Measurements from ENCODE around the gene KIF23.
A peak's percentile ranks its signal among the peaks of the same experiment; 100 is the strongest.

The KIF23 gene

GRCh38 chr15:69456208-69457166 lies 42.3 kb downstream of the KIF23 start:
- DNase-seq = no peak
- intact Hi-C loops (cut with DNase I) = no loop called here

- intact Hi-C loops (cut with DNase I) = no loop called here
- peak in 1 of 42 donors; percentile 7 for DNase-seq
These were observed 43.4 kb downstream of the KIF23 start for GRCh38 chr15:69457304-69458280.

- intact Hi-C loops (cut with DNase I) = no loop called here
- no peak for DNase-seq
These were observed 44.9 kb downstream of the KIF23 start for GRCh38 chr15:69459066-69459465.

DNA sequence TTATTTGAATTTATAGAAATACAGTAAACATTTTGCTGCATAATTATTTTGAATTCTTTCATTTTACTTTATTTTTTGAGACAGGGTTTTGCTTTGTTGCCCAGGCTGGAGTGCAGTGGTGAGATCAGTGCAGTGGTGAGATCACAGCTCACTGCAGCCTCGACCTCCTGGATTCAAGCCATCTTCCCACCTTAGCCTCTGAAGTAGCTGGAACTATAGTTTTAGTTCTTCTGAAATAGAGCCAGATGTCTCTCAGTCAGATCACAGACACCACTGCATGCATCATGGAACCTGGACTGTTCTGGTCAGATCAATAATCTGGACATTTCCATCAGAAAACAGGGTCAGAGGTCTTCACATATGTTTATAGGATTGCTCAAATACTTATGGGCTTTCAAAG lies 46.3 kb downstream of the KIF23 start:
- DNase-seq = peak in 3 of 42 donors; percentile 6 to 35 (median 17)
- intact Hi-C loops (cut with DNase I) = no loop called here

DNA sequence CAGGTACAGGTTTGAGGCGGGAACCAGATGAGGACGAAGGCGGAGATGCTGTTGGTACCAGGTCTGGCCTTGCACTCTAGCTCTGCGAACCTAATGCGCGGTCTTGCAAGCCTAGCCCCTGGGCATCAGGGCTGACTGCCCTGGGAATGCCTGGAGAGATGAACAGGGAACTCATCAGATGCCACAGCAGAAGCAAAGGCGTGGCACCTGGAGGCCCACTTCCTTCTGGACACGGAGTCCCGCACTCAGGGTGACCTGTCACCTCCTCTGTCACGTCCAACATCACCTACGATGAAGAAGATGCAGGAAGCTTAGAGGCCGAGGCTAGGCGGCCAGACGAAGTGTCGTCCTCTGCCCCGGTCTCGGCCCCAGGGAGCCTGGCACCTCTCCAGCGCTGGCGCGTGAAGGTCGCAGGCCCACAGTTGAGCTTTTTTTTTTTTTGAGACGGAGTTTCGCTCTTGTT lies 47.9 kb downstream of the KIF23 start:
- intact Hi-C loops (cut with DNase I) = no loop called here
- DNase-seq = peak in 14 of 42 donors; percentile 19 to 60 (median 38)

- peak; percentile 90 to 98 (median 95) for DNase-seq
- intact Hi-C loops (cut with DNase I) = no loop called here
These were observed 48.5 kb downstream of the KIF23 start for GRCh38 chr15:69462493-69463181.

- intact Hi-C loops (cut with DNase I) = no loop called here
- peak in 16 of 42 donors; percentile 16 to 60 (median 30) for DNase-seq
These were observed 49.1 kb downstream of the KIF23 start for GRCh38 chr15:69463182-69463756.

GRCh38 chr15:69465253-69465652 lies 51.1 kb downstream of the KIF23 start:
- intact Hi-C loops (cut with DNase I) = no loop called here

DNA sequence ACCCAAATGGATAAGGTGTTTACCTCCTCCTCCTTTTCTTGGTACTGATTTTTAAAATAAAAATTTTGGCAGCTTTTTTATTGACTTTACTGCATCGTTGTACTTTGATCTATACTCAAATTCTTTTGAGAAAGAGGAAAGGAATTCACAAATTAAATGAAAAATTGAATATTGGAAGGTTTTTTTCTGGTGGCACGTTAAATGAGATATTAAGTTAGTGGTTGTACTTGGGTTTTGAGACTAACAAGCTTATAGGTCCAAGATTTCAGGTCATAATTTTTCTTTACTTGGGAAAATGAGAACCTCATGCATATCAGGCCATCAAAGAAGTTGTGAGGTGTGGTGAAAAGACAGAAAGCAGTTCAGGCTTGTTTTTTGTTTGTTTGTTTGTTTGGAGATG lies 52.6 kb downstream of the KIF23 start:
- DNase-seq = no peak
- intact Hi-C loops (cut with DNase I) = no loop called here

More at GRCh38 chr15:69465253-69465652, 51.1 kb downstream of the KIF23 start:
- DNase-seq = no peak

DNA sequence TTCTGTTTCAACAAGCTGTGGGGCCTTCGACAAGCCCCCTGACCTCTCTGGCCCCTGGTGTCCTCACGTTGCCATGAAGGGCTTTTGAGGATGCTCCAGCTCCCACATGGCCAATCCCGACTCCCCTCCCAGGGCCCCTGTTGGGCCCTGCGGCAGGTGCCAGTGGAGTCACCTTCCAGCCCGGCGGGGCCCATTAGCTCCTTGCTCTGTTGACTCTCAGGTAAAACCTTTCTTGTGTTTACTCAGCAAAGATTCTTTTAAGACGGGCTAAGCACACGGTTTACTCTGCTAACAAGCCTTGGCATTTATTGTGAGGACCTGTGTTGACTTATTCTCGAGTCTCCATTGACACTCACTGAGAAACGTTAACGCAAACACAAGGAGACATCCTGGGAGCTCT lies 53.5 kb downstream of the KIF23 start:
- DNase-seq = peak in 2 of 42 donors; percentile 14 to 23
- intact Hi-C loops (cut with DNase I) = no loop called here

GRCh38 chr15:69468241-69469121 lies 54.3 kb downstream of the KIF23 start:
- DNase-seq = peak in 12 of 42 donors; percentile 19 to 50 (median 39)
- intact Hi-C loops (cut with DNase I) = no loop called here

- intact Hi-C loops (cut with DNase I) = no loop called here
- DNase-seq = peak in 5 of 42 donors; percentile 6 to 28 (median 13)
These were observed 55.5 kb downstream of the KIF23 start for GRCh38 chr15:69469467-69470201.

GRCh38 chr15:69472046-69472445 lies 57.9 kb downstream of the KIF23 start:
- intact Hi-C loops (cut with DNase I) = no loop called here
- peak in 2 of 42 donors; percentile 3 to 9 for DNase-seq

DNA sequence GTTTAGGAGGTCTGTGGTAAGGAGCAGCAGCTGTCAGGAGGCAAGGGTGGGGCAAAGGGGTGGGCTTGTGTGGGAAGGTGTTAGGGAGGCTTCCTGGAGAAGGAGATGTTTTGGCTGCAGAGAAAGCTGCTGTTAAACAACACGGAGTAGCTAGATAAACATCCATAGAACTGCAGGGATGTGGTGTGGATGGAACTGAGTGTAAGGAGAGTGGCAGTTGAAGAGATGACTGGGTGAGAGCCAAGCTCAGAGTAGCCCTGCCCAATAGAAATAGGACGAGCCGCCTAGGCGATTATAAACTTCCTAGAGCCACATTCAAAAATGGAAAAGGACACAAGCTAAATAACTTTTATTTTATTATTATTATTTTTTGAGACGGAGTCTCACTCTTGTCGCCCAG lies 58.4 kb downstream of the KIF23 start:
- intact Hi-C loops (cut with DNase I) = no loop called here
- DNase-seq = peak in 2 of 42 donors; percentile 11 to 36

DNA sequence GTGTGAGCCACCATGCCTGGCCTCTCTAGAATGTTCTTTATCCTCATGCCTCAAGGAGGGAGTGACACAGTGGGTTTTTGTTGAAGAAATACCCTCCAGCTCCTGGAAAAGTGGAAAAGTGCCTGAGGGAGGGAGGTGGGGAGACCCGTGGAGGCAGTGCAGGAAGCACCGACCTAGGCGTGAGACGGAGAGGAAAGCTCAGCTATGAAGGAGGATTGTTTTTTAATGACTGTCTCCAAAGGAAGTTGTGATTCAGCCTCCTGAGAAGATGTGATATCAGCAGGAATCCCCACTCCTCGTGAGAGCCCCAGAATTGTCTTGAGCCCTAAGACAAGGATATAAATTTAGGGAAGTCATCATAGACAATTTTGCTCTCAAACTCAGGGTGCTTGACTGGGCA lies 60.1 kb downstream of the KIF23 start:
- intact Hi-C loops (cut with DNase I) = no loop called here
- DNase-seq = peak in 1 of 42 donors; percentile 7

- intact Hi-C loops (cut with DNase I) = loop anchor here (5.0 kb wide), 1 partner anchor 1012 kb away; no protein-coding TSS in a partner anchor
- peak in 3 of 42 donors; percentile 4 to 34 (median 18) for DNase-seq
These were observed 60.8 kb downstream of the KIF23 start for GRCh38 chr15:69474846-69475455.
